MM.1S (cell line): ENCODE data around the gene HSDL1.

ENCODE experiments used
- DNase-seq: peaks from one replicate; pipeline ENCODE4 v3.0.0-alpha.2; 2015
- H2AFZ ChIP-seq: fragments of 300-600 bp; sonication (generic); 2 replicates; pipeline ENCODE4 v1.6.0; 2016; ENCODE audit warnings: antibody characterized with exemption, low read length
- H3F3A ChIP-seq: fragments of 300-600 bp; sonication (generic); 2 replicates; pipeline ENCODE4 v1.6.1; 2016; ENCODE audit warnings: mild to moderate bottlenecking, antibody characterized with exemption, low read length, moderate library complexity, mixed read lengths; ENCODE audit not compliant: insufficient read depth
- H3K27ac ChIP-seq: fragments of 300-600 bp; sonication (generic); 2 replicates; pipeline ENCODE4 v1.5.1; 2016; ENCODE audit warnings: mild to moderate bottlenecking, low read length
- H3K27me3 ChIP-seq: fragments of 300-600 bp; sonication (generic); replicated peaks from 2 replicates; pipeline ENCODE4 v1.6.0; 2016; ENCODE audit warnings: low read length; ENCODE audit not compliant: insufficient read depth
- H3K36me3 ChIP-seq: fragments of 300-600 bp; sonication (generic); replicated peaks from 2 replicates; pipeline ENCODE4 v1.6.1; 2016; ENCODE audit warnings: mild to moderate bottlenecking, low read length, mixed read lengths; ENCODE audit not compliant: insufficient read depth
- H3K4me1 ChIP-seq: fragments of 300-600 bp; sonication (generic); 2 replicates; pipeline ENCODE4 v1.6.1; 2016; ENCODE audit warnings: low read length, mixed read lengths
- H3K4me2 ChIP-seq: fragments of 300-600 bp; sonication (generic); 2 replicates; pipeline ENCODE4 v1.6.0; 2016; ENCODE audit warnings: low read depth, low read length
- H3K4me3 ChIP-seq: fragments of 300-600 bp; sonication (generic); 2 replicates; pipeline ENCODE4 v1.5.1; 2016; ENCODE audit warnings: low read length, mixed read lengths
- H3K79me2 ChIP-seq: fragments of 300-600 bp; sonication (generic); 2 replicates; pipeline ENCODE4 v1.6.1; 2016; ENCODE audit warnings: mixed run types, low read length, mixed read lengths
- H3K9ac ChIP-seq: fragments of 300-600 bp; sonication (generic); 2 replicates; pipeline ENCODE4 v1.6.1; 2016; ENCODE audit warnings: low read length, mixed read lengths
- H3K9me2 ChIP-seq: fragments of 300-600 bp; sonication (generic); replicated peaks from 2 replicates; pipeline ENCODE4 v1.6.1; 2016; ENCODE audit warnings: mild to moderate bottlenecking, low read length, mixed read lengths; ENCODE audit not compliant: insufficient read depth
- H3K9me3 ChIP-seq: fragments of 300-600 bp; sonication (generic); replicated peaks from 2 replicates; pipeline ENCODE4 v1.6.1; 2016; ENCODE audit warnings: mild to moderate bottlenecking, low read length, mixed read lengths; ENCODE audit not compliant: insufficient read depth
- H4K20me1 ChIP-seq: fragments of 300-600 bp; sonication (generic); 2 replicates; pipeline ENCODE4 v1.6.1; 2016; ENCODE audit warnings: mild to moderate bottlenecking, low read length, moderate library complexity, mixed read lengths; ENCODE audit not compliant: insufficient read depth
- CTCF ChIP-seq: fragments of 300-600 bp; sonication (generic); IDR thresholded peaks from 2 replicates; pipeline ENCODE4 v1.5.1; 2016; ENCODE audit warnings: antibody characterized with exemption, low read length, mixed read lengths
- EZH2 ChIP-seq: fragments of 300-600 bp; sonication (generic); optimal IDR thresholded peaks from 2 replicates; pipeline ENCODE3; 2017; ENCODE audit warnings: low read depth, mild to moderate bottlenecking, antibody characterized with exemption, low read length, mixed read lengths
- EZH2phosphoT487 ChIP-seq: fragments of 300-600 bp; sonication (generic); IDR thresholded peaks from 2 replicates; pipeline ENCODE4 v1.6.1; 2018; ENCODE audit warnings: antibody characterized with exemption, low read length

Gene HSDL1

GRCh38 chr16:84132527-84133285 is 12.3 kb downstream of the HSDL1 start:
- Histone ChIP-seq H3K4me2 (no peak overlapping the region), H3K9me3 (no peaks in the 10 kb centered on the region), H3K27ac (no peak overlapping the region), H3F3A (0 out of 2 replicates have a peak, but pooled peaks cover 4% of the 10 kb centered on the region), H2AFZ (no peak overlapping the region), H3K4me3 (no peak overlapping the region), H3K4me1 (peaks cover 17% of the 10 kb centered on the region), H3K9me2 (no peaks in the 10 kb centered on the region), H3K27me3 (no peaks in the 10 kb centered on the region), H3K36me3 (no peaks in the 10 kb centered on the region), H4K20me1 (no peaks in the 10 kb centered on the region), H3K9ac (no peak overlapping the region), H3K79me2 (peaks cover 34% of the 10 kb centered on the region)
- no peak for TF ChIP-seq EZH2
- TF ChIP-seq EZH2phosphoT487 = no peak
- TF ChIP-seq CTCF = no peak
- no peak for DNase-seq

- no peaks in the 10 kb centered on the region for H3K27me3 ChIP-seq
- peaks cover 18% of the 10 kb centered on the region for H3K79me2 ChIP-seq
- no peaks in the 10 kb centered on the region for H3K9me2 ChIP-seq
- 0 out of 2 replicates have a peak, but pooled peaks cover 3% of the 10 kb centered on the region for H3K4me1 ChIP-seq
- H3K9ac ChIP-seq = no peak overlapping the region
- no peaks in the 10 kb centered on the region for H4K20me1 ChIP-seq
- H3K27ac ChIP-seq = no peak overlapping the region
- H3K4me3 ChIP-seq = no peak overlapping the region
- H3F3A ChIP-seq = no peaks in the 10 kb centered on the region
- H3K4me2 ChIP-seq = no peak overlapping the region
- no peak for DNase-seq
- H3K36me3 ChIP-seq = no peaks in the 10 kb centered on the region
- H2AFZ ChIP-seq = no peak overlapping the region
- no peaks in the 10 kb centered on the region for H3K9me3 ChIP-seq
- TF ChIP-seq EZH2phosphoT487 (no peak), CTCF (no peak), EZH2 (no peak)
Observed at GRCh38 chr16:84131117-84131516, 13.9 kb downstream of the HSDL1 start.

- H3F3A ChIP-seq = no peaks in the 10 kb centered on the region
- no peaks in the 10 kb centered on the region for H3K9me3 ChIP-seq
- no peaks in the 10 kb centered on the region for H3K36me3 ChIP-seq
- TF ChIP-seq EZH2 (no peak), CTCF (no peak), EZH2phosphoT487 (no peak)
- H3K27ac ChIP-seq = no peak overlapping the region
- H3K27me3 ChIP-seq = no peaks in the 10 kb centered on the region
- no peaks in the 10 kb centered on the region for H3K4me1 ChIP-seq
- no peak overlapping the region for H3K9ac ChIP-seq
- no peaks in the 10 kb centered on the region for H3K79me2 ChIP-seq
- DNase-seq = no peak
- H4K20me1 ChIP-seq = no peaks in the 10 kb centered on the region
- no peak overlapping the region for H3K4me2 ChIP-seq
- no peaks in the 10 kb centered on the region for H3K9me2 ChIP-seq
- no peak overlapping the region for H3K4me3 ChIP-seq
- H2AFZ ChIP-seq = no peak overlapping the region
Observed at GRCh38 chr16:84124257-84125073, 20.5 kb downstream of the HSDL1 start.
